Activated CD4-positive, CD25-positive, alpha-beta regulatory T cell treated with anti-CD3 and anti-CD28 coated beads, Interleukin-2, amount 50 U/mL, for 72 hours (primary cell): ENCODE measurements around the gene FAM186B.
"Not testable (repeated sequence)": the region's sequence is repeated elsewhere in the genome, so short reads cannot be mapped to it uniquely, and the experiment has no call there.

Source experiments
- DNase-seq: peaks from one replicate; pipeline ENCODE4 v3.0.0; 2021

The FAM186B gene, protein sequence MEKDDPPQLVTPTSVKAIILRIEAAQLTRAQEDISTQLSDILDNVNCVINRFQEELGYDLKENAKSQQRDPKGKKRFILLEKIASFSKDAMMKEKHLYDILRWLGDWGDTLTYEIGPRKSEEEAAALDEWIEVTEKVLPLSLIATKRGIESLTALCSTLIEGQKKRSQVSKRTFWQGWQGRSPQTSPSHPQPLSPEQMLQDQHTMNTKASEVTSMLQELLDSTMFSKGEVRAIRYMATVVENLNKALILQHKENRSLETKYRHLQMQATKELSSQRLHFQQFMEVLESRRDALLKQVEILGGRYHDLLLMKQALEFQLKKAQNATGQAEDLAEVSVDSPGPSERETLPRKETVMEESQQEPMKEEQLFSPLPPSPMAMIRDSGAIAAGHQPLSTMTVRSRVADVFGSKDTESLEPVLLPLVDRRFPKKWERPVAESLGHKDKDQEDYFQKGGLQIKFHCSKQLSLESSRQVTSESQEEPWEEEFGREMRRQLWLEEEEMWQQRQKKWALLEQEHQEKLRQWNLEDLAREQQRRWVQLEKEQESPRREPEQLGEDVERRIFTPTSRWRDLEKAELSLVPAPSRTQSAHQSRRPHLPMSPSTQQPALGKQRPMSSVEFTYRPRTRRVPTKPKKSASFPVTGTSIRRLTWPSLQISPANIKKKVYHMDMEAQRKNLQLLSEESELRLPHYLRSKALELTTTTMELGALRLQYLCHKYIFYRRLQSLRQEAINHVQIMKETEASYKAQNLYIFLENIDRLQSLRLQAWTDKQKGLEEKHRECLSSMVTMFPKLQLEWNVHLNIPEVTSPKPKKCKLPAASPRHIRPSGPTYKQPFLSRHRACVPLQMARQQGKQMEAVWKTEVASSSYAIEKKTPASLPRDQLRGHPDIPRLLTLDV

DNA sequence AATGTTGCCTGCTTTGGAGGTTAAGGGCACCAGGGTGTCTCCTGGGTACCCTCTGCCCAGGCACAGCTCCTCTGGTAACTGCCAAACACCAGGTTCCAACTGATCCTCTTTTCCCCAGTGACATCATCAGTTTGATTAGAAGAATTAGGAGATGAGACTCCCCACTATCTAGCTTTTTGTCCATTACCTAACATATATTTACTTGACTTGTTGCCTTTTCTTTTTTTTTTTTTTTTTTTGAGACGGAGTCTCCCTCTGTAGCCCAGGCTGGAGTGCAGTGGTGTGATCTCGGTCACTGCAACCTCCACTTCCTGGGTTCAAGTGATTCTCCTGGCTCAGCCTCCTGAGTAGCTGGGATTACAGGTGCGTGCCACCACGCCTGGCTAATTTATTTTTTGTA, at the start of gene FAM186B:
TSS of gene FAM186B (minus strand) at position 101 of the 400 bp plus-strand sequence. CDS start 162 bp downstream, outside the sequence.
- not testable (repeated sequence) for DNase-seq

DNA sequence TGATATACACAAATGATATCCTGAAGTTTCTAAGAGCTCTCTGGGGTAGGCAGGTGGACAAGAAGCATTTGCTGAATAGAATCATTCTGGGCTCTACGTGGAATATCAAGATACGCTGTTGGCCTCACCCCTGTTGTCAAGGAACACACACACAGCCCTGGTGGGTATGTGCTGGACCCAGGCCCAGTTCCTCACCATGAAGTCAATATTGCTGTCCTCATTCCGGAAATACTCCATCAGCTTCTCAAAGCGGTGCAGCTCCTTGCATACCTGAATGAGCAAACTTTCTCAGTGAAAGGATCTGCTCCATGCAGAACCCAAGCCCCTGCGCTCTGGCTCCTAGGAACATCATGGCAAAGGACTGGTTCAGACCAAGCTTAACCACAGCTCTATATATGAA, 49.3 kb upstream of the FAM186B start:
- no peak for DNase-seq

DNA sequence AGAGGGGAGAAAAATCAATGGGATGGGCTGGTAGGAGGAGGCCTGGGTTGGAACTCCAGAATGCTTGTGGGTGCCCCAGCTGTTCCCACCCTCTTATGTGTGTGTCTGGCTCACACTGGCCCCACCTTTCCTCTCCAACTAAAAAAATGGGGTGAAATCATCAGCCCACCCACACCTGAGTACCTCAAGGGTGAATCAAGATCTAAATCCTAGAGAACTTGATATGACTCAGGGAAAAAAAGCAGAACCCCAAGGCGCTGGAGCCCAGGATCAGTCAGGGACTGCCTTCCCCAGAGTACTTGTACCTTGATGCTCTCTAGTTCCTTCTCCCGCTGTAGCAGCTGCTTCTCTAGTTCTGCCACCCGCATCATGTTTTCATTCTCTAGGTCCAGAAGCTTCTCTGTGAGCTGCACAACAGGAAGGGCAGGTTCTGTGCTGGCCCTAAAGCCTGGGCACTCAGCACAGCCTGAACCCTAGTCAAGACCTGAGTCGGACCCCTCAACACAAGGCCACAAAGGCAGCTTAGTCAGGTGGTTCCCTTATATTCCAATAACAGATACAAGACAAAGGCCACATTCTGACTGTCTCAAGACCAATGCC, 47.6 kb upstream of the FAM186B start:
- no peak for DNase-seq

DNA sequence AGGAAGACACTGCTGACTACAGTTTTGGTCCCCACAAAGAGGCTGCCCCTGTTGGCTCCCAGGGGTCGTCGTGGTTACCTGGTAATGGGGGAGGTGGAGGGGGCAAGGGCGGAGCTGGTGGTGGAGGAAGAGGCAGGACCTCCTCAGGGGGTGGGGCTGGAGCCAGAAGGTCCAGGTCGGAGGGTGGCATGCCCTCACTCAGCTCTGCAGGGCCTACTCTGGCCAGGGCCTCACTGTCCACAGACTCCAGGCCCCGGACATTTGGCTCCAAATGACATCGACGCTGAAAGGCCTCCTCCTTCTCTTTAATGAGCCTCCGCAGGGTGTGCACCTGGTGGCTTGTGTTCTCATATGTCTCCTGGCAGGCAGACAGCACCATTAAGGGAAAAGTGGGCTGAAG, 46.4 kb upstream of the FAM186B start:
- DNase-seq: no peak

DNA sequence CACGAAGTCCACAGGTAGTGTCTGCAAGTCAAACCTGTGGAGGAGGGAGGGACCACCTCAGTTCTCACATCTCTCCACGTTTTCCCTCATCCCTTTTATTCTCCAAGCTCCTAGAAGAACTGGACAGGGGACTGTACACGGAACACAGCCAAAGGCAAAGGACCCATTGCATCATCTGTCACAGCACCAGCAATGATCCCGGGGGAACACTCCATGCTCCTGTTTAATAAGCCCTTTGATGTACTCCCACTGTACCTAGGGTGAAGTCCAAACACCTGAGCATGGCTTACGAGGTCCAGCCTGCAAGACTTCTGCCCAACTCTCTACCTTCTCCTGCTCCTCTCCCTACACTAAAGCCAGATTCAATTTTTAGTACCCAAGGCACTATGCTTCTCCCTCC, 44.5 kb upstream of the FAM186B start:
- no peak for DNase-seq

DNA sequence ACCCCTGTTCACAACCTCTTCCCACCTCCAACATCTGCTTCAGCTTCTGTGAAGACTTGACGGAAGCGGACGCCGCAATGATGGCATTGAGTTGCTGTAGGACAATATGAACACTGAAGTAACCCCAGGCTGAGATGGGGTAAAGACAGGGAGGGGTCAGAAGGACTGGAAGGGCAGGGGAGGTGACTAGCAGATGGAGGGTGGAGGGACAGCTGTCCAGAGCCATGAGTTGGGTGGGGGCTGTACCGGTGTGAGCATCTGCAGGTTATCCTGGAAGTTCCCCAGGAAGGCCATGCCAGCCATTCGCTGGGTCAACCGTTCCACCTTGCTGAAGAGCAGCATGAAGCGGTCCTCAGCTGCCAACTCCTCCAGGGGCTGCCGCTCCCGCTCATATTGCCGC, 44.0 kb upstream of the FAM186B start:
- no peak for DNase-seq

DNA sequence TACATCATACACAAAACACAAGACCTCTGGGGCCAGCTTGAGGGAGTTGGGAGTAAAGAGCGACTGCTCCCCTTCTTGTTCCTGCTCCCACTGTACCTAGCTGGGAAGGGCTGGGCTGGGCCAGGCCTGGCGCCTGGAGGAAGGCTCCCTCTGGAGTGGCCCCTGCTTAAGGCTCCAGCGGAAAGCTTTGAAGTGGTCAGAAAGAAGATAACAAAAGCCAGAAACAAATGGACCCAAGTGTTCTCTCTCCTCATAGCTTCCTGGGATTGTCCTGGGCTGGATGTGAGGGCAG, 43.2 kb upstream of the FAM186B start:
- DNase-seq: no peak

DNA sequence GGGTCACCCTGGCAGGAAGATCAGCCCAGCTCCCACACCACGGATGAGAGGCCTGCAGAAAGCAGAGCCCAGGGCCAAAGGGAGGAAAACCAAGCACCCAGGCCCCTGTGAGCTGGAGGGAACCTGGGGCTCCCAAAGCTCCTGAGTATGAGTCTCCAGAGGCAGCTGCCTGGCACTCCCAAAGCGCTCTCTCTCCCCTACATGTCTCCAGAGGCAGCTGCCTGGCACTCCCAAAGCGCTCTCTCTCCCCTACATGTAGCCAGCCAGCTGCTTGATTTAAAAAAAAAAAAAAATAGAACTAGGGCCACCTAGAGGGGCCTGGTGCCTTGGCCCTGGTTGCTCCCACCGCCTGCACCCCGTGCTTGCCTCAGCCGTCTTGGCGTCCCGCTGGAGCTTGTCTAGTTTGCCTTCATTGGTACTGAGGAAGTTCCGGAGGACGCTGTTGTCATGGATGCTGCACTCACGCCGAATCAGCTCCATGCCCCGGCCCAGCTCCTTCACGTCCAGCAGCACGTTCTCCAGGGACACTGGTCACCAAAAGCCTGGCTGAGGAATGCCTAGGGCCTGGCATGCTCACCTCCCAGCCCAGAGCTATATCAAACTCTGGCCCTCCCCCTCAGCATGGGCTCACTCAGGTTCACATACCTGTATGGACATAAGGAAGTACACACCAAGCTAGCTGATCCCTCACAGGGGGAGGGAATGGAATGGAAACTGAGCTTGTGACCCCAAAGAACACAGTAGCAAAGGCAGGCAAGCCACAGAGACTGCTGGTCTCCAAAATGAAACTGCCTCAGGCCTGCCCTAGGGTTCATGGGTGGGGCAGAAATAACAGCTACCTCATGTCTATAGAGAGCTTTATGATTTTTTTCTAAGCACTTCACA, 42.6 kb upstream of the FAM186B start:
- DNase-seq: no peak

DNA sequence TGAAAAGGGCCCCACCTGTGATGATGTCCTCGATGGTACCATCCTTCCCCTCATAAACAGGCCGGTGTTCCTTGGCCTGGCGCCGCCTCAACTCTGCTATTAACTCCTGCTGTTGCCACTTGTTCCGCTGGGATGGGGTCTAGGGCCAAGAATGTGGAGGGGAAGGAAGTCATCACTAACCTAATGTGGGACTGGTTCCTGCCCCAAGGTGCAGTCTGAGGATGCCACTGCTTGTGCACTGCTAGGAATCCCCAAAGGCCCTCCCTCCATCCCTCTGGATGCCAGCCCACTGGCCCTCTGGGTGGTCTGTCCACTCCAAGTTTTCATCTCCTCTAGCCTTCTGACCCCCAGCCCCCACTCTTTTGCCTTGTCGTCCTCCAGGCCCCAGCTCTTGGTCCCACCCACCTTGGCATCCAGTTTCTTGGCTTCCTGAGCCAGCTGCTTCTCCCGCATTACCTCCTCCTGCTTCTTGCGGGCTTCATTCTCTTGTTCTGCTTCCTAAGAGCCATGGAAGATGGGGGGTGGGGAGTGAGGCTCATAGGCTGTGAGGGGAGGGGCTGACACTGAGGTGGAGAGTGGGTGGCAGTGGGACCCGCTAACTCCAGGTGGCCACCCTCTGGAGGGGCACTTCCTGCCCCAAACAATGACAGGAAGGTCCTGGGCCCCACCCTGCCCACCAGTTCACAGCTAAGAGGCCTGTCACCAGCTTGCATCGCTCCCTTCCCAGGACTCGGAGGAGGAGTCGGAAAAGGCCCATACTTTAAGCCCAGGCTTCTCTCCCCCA, 41.6 kb upstream of the FAM186B start:
- DNase-seq: no peak

DNA sequence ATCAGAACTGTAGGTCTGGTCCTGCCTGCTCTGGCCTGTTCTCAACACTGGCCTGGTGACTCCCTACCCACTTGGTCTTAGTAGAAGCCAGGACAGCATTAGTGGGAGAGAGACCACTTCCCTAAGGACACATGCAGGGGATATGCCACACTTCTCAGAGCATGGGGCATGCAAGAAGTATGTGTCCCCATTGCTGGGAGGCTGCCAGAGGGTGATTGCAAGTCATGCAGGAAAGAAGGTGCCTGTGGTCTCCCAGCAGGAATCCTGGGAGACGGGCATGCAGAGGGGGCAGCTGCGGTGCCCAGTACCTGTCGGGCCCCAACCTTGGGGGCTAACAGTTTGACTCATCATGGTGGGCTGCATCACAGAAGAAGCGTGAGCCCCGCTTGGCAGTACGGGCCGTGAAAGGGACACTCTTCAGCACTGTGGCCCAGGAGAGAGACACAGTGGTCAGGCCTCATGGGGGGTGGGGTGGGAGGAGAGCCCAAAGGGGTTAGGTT, 40.9 kb upstream of the FAM186B start:
- no peak for DNase-seq

DNA sequence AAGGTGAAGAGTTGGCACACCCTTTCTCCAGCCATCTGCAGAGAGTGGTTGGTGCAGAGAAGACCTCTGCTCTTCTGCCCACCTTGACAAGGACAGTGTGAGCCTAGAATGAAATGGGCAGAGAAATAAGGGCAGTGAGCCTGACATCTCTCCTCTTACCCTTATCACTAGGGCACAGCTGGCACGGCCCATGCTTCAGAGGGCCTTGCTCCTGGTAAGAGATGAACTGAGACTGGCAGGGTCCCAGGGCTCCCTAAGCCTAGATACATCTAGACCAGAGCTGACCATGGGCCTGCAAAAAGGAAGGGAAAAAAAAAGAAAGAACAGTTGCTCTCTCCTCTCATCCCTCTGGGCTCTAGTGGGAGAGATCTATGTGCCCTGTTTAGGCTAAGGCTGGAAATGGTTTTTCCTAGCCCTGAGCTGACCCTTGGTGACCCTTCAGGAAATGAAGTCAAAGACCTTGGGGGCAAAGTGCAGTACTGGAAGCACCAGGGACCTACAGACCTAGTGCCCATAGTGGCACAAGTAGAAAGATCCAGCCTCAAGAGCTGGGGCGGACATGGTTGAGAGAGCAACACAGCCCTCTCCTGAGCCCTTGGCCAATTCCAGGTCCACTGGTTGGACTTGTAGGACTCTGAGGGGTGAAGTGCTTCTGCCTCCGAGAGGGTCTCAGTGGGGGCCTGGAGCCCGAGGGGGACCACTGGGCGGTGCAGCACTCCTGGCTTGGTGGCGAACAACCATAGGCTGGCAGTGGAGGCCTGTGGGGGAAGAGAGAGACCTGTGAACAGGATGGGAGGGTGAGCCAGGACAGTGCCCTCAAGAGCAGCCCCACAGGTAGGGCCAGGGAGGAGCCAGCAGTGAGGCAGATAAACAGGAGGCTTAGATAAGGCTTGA, 40.0 kb upstream of the FAM186B start:
- no peak for DNase-seq

DNA sequence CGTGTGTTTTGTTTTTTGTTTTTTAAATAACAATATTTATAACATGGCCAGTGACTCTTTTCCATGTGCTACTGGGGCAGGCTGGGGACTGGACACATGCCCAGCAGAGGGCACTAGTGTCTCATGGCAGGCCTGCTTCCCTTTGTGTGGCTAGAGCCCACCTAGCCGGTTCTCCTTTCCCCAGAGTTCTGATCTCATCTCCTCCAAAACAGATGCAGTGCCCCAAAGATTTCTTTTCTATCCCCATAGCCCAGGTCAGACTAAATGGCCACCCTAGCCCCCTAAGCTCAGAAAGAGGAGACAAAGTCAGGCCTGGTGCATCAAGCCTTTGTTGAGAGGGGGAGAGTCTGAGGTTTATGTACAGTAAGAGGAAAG, 39.2 kb upstream of the FAM186B start:
- DNase-seq: peak; percentile 73

DNA sequence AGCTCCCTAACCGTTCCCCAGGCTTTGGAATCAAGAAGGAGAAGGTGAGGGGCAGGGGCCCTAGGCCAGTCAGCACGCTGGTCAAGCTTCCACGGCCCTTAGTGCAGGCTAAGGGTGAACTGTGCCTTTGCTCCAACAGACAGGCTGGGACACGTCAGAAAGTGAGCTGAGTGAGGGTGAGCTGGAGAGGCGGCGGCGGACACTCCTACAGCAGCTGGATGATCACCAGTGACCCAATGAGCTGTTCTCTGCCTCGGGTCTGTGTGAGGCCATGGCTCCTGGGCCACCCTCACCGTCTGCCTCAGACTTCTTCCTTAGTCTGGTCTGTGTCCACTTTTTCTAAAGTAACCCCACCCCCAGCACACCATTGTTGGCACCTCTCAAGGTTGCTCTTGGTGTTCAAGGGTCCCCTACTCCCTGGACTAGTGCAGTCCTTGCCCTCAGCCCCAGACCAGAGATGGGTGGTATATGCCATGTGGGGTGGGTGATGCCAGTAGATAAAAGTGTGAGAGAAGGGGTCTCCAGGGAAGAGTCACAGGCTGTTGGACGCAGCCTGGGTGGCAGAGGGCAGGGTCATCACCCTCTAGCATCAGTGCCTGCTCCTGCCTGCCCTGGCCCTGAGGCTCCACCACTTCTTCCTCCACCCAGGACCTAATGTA, 38.7 kb upstream of the FAM186B start:
- no peak for DNase-seq

DNA sequence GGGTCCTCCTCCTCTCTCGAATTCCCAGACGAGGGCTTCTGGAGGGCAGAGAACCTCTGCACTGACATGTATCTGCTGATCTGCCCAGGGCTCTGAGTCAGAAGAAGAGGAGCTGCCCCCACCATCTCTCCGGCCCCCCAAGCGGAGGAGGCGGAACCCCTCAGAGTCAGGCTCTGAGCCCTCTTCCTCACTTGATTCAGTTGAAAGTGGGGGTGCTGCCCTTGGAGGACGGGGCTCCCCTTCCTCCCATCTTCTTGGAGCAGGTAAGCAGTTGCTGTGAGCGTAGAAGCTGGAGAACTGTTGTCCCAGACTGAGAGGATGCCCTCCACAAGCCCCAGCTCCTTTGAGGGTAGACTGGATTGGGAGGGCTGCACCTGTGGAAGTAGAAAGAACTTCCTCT, 37.7 kb upstream of the FAM186B start:
- DNase-seq: no peak

DNA sequence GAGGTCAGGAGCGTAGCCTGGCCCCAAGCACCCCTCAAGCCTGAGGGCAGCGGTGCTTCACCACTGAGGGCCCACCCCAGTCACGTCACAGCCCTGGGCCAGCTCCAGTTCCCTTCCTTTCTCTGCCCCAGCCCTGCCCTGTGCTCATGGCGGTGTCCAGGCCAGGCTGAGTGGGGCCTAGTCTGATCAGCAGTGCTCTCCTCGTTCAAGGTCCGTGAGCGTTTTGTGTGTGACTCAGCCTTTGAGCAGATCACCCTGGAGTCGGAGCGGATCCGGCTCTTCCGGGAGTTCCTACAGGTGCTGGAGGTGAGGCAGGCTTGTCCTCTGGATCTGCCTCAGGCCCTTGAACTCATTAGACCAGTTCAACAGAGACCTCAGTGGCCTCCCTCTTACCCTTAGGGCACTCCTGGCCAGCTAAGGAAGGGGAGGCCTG, 36.9 kb upstream of the FAM186B start:
- no peak for DNase-seq

DNA sequence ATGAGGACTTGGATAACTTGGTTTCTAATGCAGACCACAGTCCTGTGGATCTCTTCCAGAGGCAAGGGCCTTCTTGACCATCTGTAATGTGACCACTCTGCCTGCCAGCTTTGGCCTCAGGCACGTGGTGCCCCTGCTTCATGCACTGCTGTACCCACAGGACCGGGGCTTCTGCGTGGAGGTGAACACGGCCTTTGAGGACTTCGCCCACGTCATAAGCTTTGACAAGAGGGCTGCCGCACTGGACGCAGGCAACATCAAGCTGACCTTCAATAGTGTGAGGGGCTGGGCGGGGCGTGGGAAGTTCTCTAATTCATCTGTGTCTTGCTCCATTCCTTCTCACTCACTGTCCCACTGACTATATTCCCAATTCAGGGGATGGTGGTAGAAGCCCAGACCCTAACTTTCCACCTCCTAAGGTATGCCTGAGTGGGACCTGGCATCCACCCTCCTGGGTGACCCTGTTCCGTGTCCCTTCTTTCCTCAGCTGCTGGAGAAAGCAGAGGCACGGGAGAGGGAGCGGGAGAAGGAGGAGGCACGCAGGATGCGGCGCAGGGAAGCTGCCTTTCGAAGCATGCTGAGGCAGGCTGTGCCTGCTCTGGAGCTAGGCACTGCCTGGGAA, 36.4 kb upstream of the FAM186B start:
- no peak for DNase-seq

DNA sequence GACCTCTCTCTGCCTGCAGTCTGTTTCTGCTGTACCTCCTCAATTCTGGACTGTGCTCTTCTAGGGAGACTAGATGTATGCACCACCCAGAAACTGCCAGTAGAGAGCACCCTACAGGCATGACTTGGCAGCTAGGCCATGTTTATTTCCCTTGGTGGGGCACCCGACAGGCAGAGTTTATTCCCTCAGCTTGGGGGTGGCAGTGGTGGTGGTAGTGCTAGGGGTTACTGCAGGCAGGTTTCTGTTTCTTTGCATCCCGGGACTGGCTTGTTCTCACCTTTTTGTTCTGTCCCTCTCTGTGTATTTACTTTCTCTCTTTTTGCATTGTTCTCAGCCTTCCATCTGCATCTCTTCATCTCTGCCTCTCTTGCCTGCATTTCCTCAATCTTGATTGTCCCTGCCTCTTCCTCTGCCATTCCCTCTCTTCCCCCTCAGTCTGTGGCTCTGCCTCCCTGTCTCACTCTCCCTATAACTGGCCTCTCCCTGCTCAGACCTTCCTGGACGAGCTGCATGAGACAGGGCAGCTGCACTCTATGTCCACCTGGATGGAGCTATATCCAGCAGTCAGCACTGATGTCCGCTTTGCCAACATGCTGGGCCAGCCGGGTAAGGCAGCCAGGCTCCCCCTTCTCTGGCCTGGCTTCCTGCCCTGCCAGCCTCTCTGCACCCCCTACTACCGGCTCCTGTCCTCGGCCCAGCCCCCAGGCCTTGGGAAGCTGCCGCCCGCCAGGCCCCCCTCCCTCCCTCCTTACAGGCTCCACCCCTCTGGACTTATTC, 31.7 kb upstream of the FAM186B start:
- peak; percentile 49 for DNase-seq

DNA sequence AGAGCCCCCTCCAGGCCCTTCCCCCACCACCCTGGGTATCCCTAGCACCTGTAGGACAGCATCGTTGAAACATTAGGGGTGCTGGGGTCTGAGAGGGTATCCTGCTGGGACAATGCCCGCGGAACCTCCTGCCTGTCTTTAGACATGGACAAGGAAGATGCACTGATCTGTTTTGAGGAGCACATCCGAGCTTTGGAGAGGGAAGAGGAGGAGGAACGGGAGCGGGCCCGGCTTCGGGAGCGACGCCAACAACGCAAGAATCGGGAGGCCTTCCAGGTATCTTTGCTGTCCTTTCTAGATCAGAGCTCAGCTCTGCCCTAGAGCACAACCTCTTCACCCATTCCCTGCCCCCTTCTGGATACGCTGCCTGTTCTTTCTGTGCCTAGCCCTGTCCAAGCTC, 31.1 kb upstream of the FAM186B start:
- no peak for DNase-seq

DNA sequence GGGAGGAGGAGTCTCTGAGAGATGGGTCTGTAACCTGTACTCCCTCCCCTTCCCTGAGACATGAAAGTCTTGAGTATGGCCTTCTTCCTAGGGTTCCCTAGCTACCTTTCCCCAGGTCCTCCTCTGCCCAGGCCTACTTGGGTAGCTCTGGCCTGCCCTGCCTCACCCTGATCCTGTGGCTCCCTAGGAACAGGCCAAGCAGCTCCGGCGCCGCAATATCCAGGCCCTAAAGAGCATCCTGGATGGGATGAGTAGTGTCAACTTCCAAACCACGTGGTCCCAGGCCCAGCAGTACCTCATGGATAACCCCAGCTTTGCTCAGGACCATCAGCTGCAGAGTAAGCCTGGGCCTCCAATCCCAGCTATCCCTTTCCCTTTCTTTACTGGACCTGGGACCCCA, 30.2 kb upstream of the FAM186B start:
- DNase-seq: no peak
